Calu3 (cell line): Measurements from ENCODE around the gene PMIS2. TPM values are rescaled to one million over a fixed set of nuclear protein-coding genes. Genes with fewer than 3 reads are reported as not detected.

Source experiments
- BruUV-seq: library from RNA; stranded (reverse); fragments of 400-500 nt; replicated peaks from 2 replicates; lab custom pipeline; 2021; lab: Mats Ljungman, UMichigan
- CTCF ChIA-PET: fragments of 300-600 bp; sonication (Branson Sonifier 250); formaldehyde crosslinking; loops from one replicate; lab custom pipeline; 2022; ENCODE audit warnings: antibody characterized with exemption; lab: Charles Lee
- DNase-seq: peaks from one replicate; pipeline ENCODE4 v3.0.0; 2022
- H3K27ac Mint-ChIP-seq: one replicate; pipeline ENCODE4 v1.8.0; 2022; ENCODE audit warnings: mixed read lengths; ENCODE audit not compliant: unreplicated experiment
- H3K27me3 Mint-ChIP-seq: one replicate; pipeline ENCODE4 v1.8.0; 2022; ENCODE audit warnings: mixed read lengths; ENCODE audit not compliant: unreplicated experiment
- H3K36me3 Mint-ChIP-seq: one replicate; pipeline ENCODE4 v1.8.0; 2022; ENCODE audit warnings: mild to moderate bottlenecking, moderate library complexity, mixed read lengths; ENCODE audit not compliant: insufficient read depth, unreplicated experiment
- H3K4me1 Mint-ChIP-seq: one replicate; pipeline ENCODE4 v1.8.0; 2022; ENCODE audit warnings: mild to moderate bottlenecking, low read depth, mixed read lengths; ENCODE audit not compliant: unreplicated experiment
- H3K4me3 Mint-ChIP-seq: one replicate; pipeline ENCODE4 v1.8.0; 2022; ENCODE audit warnings: mild to moderate bottlenecking, low read depth, moderate library complexity, mixed read lengths; ENCODE audit not compliant: unreplicated experiment
- H3K9me3 Mint-ChIP-seq: one replicate; pipeline ENCODE4 v1.8.0; 2022; ENCODE audit warnings: low read depth, mixed read lengths; ENCODE audit not compliant: unreplicated experiment
- CTCF ChIP-seq: fragments of 200-600 bp; IDR thresholded peaks from one replicate; pipeline ENCODE4 v1.8.0; 2022; ENCODE audit warnings: antibody characterized with exemption; ENCODE audit not compliant: unreplicated experiment
- intact Hi-C: fragments of 100-400 bp; cut with micrococcal nuclease; formaldehyde crosslinking; loops from one replicate; pipeline ENCODE4 v1.10.0; 2022; ENCODE audit not compliant: unreplicated experiment
- total RNA-seq: library from RNA; stranded (reverse); gene quantifications from 2 replicates; pipeline ENCODE4 v1.2.3, GENCODE V29; 2022

PMIS2 gene
- total RNA-seq, 1 experiment from 2014 or later: not detected

- Mint-ChIP-seq H3K9me3 (no peaks in the 10 kb centered on the region), H3K27me3 (peaks cover 92% of the 10 kb centered on the region), H3K4me1 (no peaks in the 10 kb centered on the region), H3K4me3 (no peak overlapping the region), H3K27ac (no peak overlapping the region), H3K36me3 (no peaks in the 10 kb centered on the region)
- CTCF ChIA-PET: no interaction called here
- no TSS peak for BruUV-seq
- no peak for TF ChIP-seq CTCF
- no peak for DNase-seq
- intact Hi-C loops: no loop called here
These were observed 16.6 kb upstream of the PMIS2 start for GRCh38 chr19:35569281-35569781.

GRCh38 chr19:35571406-35571965 lies 14.5 kb upstream of the PMIS2 start:
- DNase-seq: no peak
- no peaks in the 10 kb centered on the region for H3K4me1 Mint-ChIP-seq
- no peak overlapping the region for H3K27ac Mint-ChIP-seq
- BruUV-seq: no TSS peak
- H3K27me3 Mint-ChIP-seq: peaks cover 85% of the 10 kb centered on the region
- H3K36me3 Mint-ChIP-seq: no peaks in the 10 kb centered on the region
- peaks cover 8% of the 10 kb centered on the region for H3K9me3 Mint-ChIP-seq
- no peak for TF ChIP-seq CTCF
- no peak overlapping the region for H3K4me3 Mint-ChIP-seq
- intact Hi-C loops: no loop called here
- CTCF ChIA-PET: interaction anchor here (0.6 kb wide), 1 partner anchor 10 kb away, joined by 3 read pairs; no protein-coding TSS in a partner anchor

DNA sequence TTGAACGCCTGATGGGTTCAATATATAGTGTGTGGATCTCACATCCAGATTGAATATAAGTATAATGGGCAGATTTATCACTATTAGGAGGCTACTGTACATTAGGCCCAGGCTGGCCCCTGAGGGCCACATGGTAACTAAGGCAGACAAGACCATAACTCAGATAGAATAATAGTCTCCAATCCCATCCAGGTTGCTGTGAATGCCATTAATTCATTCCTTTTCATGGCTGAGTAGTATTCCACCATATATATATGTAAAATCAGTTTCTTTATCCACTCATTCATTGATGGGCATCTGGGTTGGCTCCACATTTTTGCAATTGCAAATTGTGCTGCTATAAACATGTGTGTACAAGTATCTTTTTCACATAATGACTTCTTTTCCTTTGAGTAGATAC lies 8.1 kb upstream of the PMIS2 start:
- no TSS peak for BruUV-seq
- TF ChIP-seq CTCF: no peak

GRCh38 chr19:35578707-35579106 lies 7.3 kb upstream of the PMIS2 start:
- no peak overlapping the region for H3K4me3 Mint-ChIP-seq
- DNase-seq: no peak
- H3K27ac Mint-ChIP-seq: no peak overlapping the region
- TF ChIP-seq CTCF: no peak
- peaks cover 34% of the 10 kb centered on the region for H3K27me3 Mint-ChIP-seq
- no peaks in the 10 kb centered on the region for H3K36me3 Mint-ChIP-seq
- no TSS peak for BruUV-seq
- intact Hi-C loops: no loop called here
- no peaks in the 10 kb centered on the region for H3K4me1 Mint-ChIP-seq
- CTCF ChIA-PET: no interaction called here
- peaks cover 13% of the 10 kb centered on the region for H3K9me3 Mint-ChIP-seq

More for the DNA sequence above, 8.1 kb upstream of the PMIS2 start:
- H3K9me3 Mint-ChIP-seq: peaks cover 13% of the 10 kb centered on the region
- no peak for DNase-seq
- CTCF ChIA-PET: no interaction called here
- peaks cover 34% of the 10 kb centered on the region for H3K27me3 Mint-ChIP-seq
- no peaks in the 10 kb centered on the region for H3K36me3 Mint-ChIP-seq
- no peaks in the 10 kb centered on the region for H3K4me1 Mint-ChIP-seq
- intact Hi-C loops: no loop called here
- no peak overlapping the region for H3K4me3 Mint-ChIP-seq
- no peak overlapping the region for H3K27ac Mint-ChIP-seq
